NCI-H748 (cell line): ENCODE data around the gene SSBP1.
A peak's percentile ranks its signal among the peaks of the same experiment; 100 is the strongest.
"Not testable (repeated sequence)": the region's sequence is repeated elsewhere in the genome, so short reads cannot be mapped to it uniquely, and the experiment has no call there.

Experiments used
- DNase-seq: peaks from one replicate; lab custom pipeline; 2025; ENCODE audit not compliant: unreplicated experiment; lab: John Stamatoyannopoulos, UW

Gene SSBP1

GRCh38 chr7:141763797-141764196 is 25.6 kb downstream of the SSBP1 start, which contains the start of gene TAS2R3:
TAS2R3 (plus strand) TSS chr7:141764097; CDS start chr7:141764159, 62 bp downstream.
- no peak for DNase-seq

- not testable (repeated sequence) for DNase-seq
Observed at GRCh38 chr7:141770083-141770583, 32.0 kb downstream of the SSBP1 start.

- no peak for DNase-seq
Observed at GRCh38 chr7:141776374-141776773, 38.2 kb downstream of the SSBP1 start, which contains the start of gene TAS2R4. TAS2R4 (plus strand) TSS chr7:141776674; CDS start chr7:141778489, 1,815 bp downstream.

GRCh38 chr7:141785706-141786552 is 47.8 kb downstream of the SSBP1 start:
- peak; percentile 70 for DNase-seq

- no peak for DNase-seq
Observed at GRCh38 chr7:141788296-141788695, 50.1 kb downstream of the SSBP1 start.

- DNase-seq = no peak
Observed at GRCh38 chr7:141789917-141790316, 51.8 kb downstream of the SSBP1 start, which contains the start of gene TAS2R5. TAS2R5 (plus strand) TSS chr7:141790217; CDS start chr7:141790362, 145 bp downstream.

GRCh38 chr7:141792526-141792925 is 54.4 kb downstream of the SSBP1 start:
- no peak for DNase-seq
